ENCODE results near the gene NOS1AP. TPM values are rescaled to one million over a fixed set of nuclear protein-coding genes. Genes with fewer than 3 reads are reported as not detected.

NOS1AP gene
- polyA plus RNA-seq, 1 of the 3 experiments (the other 2 are of a cell fraction) = 0.03 TPM

DNA sequence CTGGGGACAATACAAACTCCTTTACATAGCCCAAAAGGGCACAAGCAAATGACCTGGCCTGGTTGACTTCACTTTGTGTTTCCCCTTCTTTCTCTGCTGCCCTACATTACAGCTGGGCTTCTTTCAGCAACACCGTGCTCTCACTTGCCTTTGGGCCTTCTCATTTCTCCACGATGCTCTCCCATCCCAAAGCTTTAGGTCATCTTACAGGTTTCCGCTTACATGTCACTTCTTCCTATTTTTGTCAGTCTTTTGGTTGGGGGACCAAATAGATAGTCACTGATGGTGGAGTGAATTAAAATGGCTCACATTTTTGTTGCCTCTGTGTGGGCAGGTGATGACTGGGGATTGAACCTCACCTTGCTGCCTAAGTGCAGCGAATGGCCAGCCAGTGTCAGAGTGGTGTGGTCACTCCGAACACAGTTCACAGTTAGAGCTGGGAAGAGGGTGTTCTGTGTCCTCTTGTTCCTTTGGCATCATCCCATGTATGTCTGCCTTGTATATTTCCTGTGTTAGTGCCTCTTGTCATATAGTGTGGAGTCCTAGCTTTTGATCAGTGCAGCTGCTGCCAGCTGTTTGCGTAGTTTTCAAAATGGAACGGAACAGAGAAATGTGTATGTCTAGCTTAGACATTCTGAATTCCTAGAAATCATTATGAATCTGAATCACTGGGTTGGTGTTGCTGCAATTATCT, 134.8 kb downstream of the NOS1AP start:
- no peaks in the 10 kb centered on the region for H3F3A ChIP-seq (replicated peaks; ENCODE audit: insufficient read depth)
- no peaks in the 10 kb centered on the region for H3K9me3 ChIP-seq
- ChIA-PET CTCF (interaction anchor here (1.4 kb wide), 1 partner anchor 148 kb away, joined by 4 read pairs; no protein-coding TSS in a partner anchor), POLR2A (no interaction called here)
- H3K4me2 ChIP-seq = no peak overlapping the region
- H3K79me2 ChIP-seq (ENCODE audit: insufficient read depth) = no peaks in the 10 kb centered on the region
- no peaks in the 10 kb centered on the region for H3K9me2 ChIP-seq
- no peak overlapping the region for H3K4me3 ChIP-seq (ENCODE audit: low read depth in 2 of 2, low read length in 1 of 2)
- H3K4me1 ChIP-seq (ENCODE audit: control insufficient read depth in 1 of 2, insufficient read depth in 2 of 2, low read depth in 1 of 2, low read length in 1 of 2) = peaks cover 0 to 5% of the 10 kb centered on the region in 2 experiments; a peak in 2 of 4 replicates
- no peaks in the 10 kb centered on the region for H4K20me1 ChIP-seq (ENCODE audit: insufficient read depth)
- 35% methylated on average over 7 of the region's 7 CpGs for WGBS (ENCODE audit: low lambda C conversion rate)
- no peak overlapping the region for H2AFZ ChIP-seq (ENCODE audit: low read depth)
- no peak for DNase-seq
- no peak overlapping the region for H3K9ac ChIP-seq
- no peaks in the 10 kb centered on the region; the same call in 1 of the 2 replicates for H3K27me3 ChIP-seq (ENCODE audit: insufficient read depth)
- H3K36me3 ChIP-seq (replicated peaks in 1 of 2; ENCODE audit: control insufficient read depth in 1 of 2, insufficient read depth in 2 of 2, low read length in 1 of 2) = no peaks in the 10 kb centered on the region
- TF ChIP-seq, protein P1, sequence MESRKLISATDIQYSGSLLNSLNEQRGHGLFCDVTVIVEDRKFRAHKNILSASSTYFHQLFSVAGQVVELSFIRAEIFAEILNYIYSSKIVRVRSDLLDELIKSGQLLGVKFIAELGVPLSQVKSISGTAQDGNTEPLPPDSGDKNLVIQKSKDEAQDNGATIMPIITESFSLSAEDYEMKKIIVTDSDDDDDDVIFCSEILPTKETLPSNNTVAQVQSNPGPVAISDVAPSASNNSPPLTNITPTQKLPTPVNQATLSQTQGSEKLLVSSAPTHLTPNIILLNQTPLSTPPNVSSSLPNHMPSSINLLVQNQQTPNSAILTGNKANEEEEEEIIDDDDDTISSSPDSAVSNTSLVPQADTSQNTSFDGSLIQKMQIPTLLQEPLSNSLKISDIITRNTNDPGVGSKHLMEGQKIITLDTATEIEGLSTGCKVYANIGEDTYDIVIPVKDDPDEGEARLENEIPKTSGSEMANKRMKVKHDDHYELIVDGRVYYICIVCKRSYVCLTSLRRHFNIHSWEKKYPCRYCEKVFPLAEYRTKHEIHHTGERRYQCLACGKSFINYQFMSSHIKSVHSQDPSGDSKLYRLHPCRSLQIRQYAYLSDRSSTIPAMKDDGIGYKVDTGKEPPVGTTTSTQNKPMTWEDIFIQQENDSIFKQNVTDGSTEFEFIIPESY (IDR thresholded peaks at IDR 0.05; ENCODE audit: borderline replicate concordance, low read depth) = no peak
- TF ChIP-seq RXRA (IDR thresholded peaks at IDR 0.05; ENCODE audit: borderline replicate concordance, low read depth) (no peak), TAF1 (IDR thresholded peaks at IDR 0.05; ENCODE audit: borderline replicate concordance, low read depth, low read length) (no peak), SIN3A (IDR thresholded peaks at IDR 0.05; ENCODE audit: borderline replicate concordance, low read depth, low read length) (no peak), JUND (IDR thresholded peaks at IDR 0.05) (no peak), MEF2A (IDR thresholded peaks at IDR 0.05; ENCODE audit: borderline replicate concordance, low read depth) (no peak), TEAD4 (IDR thresholded peaks at IDR 0.05; ENCODE audit: borderline replicate concordance, insufficient read depth) (no peak), GABPA (IDR thresholded peaks at IDR 0.05; ENCODE audit: low read depth) (no peak), GATA2 (CRISPR knock-in tag; IDR thresholded peaks at IDR 0.05) (no peak), FOXJ3 (CRISPR knock-in tag; IDR thresholded peaks at IDR 0.05) (no peak), POLR2AphosphoS5 (IDR thresholded peaks at IDR 0.05; ENCODE audit: low read depth, low read length) (no peak), MXI1 (IDR thresholded peaks at IDR 0.05; ENCODE audit: low read depth, low read length) (no peak), NFIC (IDR thresholded peaks at IDR 0.05; ENCODE audit: borderline replicate concordance) (no peak), SMC3 (IDR thresholded peaks at IDR 0.05; ENCODE audit: low read depth, low read length) (no peak), ELF1 (IDR thresholded peaks at IDR 0.05) (no peak), CHD2 (IDR thresholded peaks at IDR 0.05; ENCODE audit: low read length, partially characterized antibody) (no peak)
- TF ChIP-seq, protein P2, sequence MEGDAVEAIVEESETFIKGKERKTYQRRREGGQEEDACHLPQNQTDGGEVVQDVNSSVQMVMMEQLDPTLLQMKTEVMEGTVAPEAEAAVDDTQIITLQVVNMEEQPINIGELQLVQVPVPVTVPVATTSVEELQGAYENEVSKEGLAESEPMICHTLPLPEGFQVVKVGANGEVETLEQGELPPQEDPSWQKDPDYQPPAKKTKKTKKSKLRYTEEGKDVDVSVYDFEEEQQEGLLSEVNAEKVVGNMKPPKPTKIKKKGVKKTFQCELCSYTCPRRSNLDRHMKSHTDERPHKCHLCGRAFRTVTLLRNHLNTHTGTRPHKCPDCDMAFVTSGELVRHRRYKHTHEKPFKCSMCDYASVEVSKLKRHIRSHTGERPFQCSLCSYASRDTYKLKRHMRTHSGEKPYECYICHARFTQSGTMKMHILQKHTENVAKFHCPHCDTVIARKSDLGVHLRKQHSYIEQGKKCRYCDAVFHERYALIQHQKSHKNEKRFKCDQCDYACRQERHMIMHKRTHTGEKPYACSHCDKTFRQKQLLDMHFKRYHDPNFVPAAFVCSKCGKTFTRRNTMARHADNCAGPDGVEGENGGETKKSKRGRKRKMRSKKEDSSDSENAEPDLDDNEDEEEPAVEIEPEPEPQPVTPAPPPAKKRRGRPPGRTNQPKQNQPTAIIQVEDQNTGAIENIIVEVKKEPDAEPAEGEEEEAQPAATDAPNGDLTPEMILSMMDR (IDR thresholded peaks at IDR 0.05) = no peak
- TF ChIP-seq, protein P3, sequence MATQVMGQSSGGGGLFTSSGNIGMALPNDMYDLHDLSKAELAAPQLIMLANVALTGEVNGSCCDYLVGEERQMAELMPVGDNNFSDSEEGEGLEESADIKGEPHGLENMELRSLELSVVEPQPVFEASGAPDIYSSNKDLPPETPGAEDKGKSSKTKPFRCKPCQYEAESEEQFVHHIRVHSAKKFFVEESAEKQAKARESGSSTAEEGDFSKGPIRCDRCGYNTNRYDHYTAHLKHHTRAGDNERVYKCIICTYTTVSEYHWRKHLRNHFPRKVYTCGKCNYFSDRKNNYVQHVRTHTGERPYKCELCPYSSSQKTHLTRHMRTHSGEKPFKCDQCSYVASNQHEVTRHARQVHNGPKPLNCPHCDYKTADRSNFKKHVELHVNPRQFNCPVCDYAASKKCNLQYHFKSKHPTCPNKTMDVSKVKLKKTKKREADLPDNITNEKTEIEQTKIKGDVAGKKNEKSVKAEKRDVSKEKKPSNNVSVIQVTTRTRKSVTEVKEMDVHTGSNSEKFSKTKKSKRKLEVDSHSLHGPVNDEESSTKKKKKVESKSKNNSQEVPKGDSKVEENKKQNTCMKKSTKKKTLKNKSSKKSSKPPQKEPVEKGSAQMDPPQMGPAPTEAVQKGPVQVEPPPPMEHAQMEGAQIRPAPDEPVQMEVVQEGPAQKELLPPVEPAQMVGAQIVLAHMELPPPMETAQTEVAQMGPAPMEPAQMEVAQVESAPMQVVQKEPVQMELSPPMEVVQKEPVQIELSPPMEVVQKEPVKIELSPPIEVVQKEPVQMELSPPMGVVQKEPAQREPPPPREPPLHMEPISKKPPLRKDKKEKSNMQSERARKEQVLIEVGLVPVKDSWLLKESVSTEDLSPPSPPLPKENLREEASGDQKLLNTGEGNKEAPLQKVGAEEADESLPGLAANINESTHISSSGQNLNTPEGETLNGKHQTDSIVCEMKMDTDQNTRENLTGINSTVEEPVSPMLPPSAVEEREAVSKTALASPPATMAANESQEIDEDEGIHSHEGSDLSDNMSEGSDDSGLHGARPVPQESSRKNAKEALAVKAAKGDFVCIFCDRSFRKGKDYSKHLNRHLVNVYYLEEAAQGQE (IDR thresholded peaks at IDR 0.05; ENCODE audit: low read depth, low read length) = no peak
- H3K27ac ChIP-seq (ENCODE audit: low read depth in 2 of 2, low read length in 1 of 2) = no peak overlapping the region

Measured in SK-N-SH (cell line).